K562 (cell line): ENCODE data around the gene BZW1. TPM values are rescaled to one million over a fixed set of nuclear protein-coding genes. Genes with fewer than 3 reads are reported as not detected.

ENCODE experiments used
- TRIM24 ChIP-seq, 2 experiments: fragments of 450-650 bp; IDR thresholded peaks; 2 replicates each; pipeline ENCODE4 v1.6.1; 2016
- ZNF165 ChIP-seq: fragments of 250-450 bp; sonication (Bioruptor Pico); IDR thresholded peaks from 2 replicates; pipeline ENCODE4 v1.4.0; 2020; ENCODE audit warnings: borderline replicate concordance
- ZNF311 ChIP-seq: fragments of 250-450 bp; sonication (Bioruptor Pico); IDR thresholded peaks from 2 replicates; pipeline ENCODE4 v1.4.0; 2020; ENCODE audit warnings: mild to moderate bottlenecking, moderate library complexity
- polyA plus RNA-seq, 8 experiments: library from polyadenylated mRNA; depleted of rRNA in 4 of 8; stranded (reverse) in 5 of 8; unstranded in 3 of 8; fragments of >200 nt; fragmentation: Nextera tagmentation in 2 of 8; fragmentation: Illumina TruSeq in 1 of 8; extraction: Ambion mirVana in 2 of 8; extraction: Trizol in 1 of 8; gene quantifications; 2 replicates each; pipeline versions ENCODE4 v1.2.1 to v1.2.3, GENCODE V29; 2011 to 2014; ENCODE audit warnings: inconsistent platforms in 1 of 8, missing spikeins in 1 of 8
- total RNA-seq, 7 experiments: library from RNA; depleted of rRNA in 6 of 7; stranded (reverse); fragments of >200 nt in 6 of 7; fragmentation: Illumina TruSeq in 2 of 7; extraction: Trizol in 2 of 7; gene quantifications; 2 replicates each; pipeline versions ENCODE4 v1.2.1 to v1.2.3, GENCODE V29; 2011 to 2021; ENCODE audit warnings: low replicate concordance in 1 of 7
- TF ChIP-seq, protein P1 (sequence below), 2 experiments: fragments of 450-650 bp in 1 of 2; sonication (generic) in 1 of 2; formaldehyde crosslinking in 1 of 2; IDR thresholded peaks in 1 of 2; conservative IDR thresholded peaks in 1 of 2; 2 replicates each; pipeline versions ENCODE4 v1.6.1 to v1.8.1; 2016 to 2023; ENCODE audit warnings: mild to moderate bottlenecking in 2 of 2, moderate library complexity in 2 of 2, inconsistent platforms in 1 of 2, missing genetic modification reagents in 1 of 2
- TF ChIP-seq, protein P2 (sequence below): fragments of 450-650 bp; IDR thresholded peaks from 2 replicates; pipeline ENCODE4 v1.6.1; 2014; ENCODE audit warnings: low read depth, mild to moderate bottlenecking, moderate library complexity, borderline replicate concordance
- TF ChIP-seq, protein P3 (sequence below): IDR thresholded peaks from 2 replicates; pipeline ENCODE4 v1.6.1; 2011; ENCODE audit warnings: borderline replicate concordance, low read depth, mild to moderate bottlenecking, moderate library complexity, low read length; ENCODE audit not compliant: insufficient read depth, poor library complexity, severe bottlenecking
- TF ChIP-seq, protein P4 (sequence below): fragments of 200-800 bp; sonication (Bioruptor generic); IDR thresholded peaks from 2 replicates; pipeline ENCODE4 v1.6.1; 2017; ENCODE audit warnings: missing genetic modification characterization, missing compliant biosample characterization

Gene BZW1
- total and polyA plus RNA-seq, 9 of the 15 experiments (the other 6 are each of a cell fraction or from before 2014, with no cell fraction given): 110 to 244 (median 198) TPM

DNA sequence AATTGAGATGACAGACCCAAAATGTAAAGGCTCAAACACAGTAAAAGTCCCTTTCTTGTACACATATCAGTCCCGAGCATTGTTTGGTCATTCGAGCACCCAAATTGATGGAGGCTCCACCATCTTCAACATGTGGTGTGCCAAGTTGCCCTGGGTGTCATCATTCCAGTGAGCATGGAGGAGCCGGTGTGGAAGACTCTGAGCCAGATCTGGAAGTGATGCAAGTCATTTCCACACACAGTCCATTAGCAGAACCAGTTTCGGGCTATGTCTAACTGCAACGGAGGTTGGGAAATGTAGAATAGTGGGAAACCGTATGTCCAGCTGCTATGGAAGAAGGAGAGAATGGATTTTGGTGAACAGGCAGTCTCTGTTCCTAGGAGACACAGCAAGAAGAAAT is 40.9 kb upstream of the BZW1 start (continued):
- TF ChIP-seq, protein P1, sequence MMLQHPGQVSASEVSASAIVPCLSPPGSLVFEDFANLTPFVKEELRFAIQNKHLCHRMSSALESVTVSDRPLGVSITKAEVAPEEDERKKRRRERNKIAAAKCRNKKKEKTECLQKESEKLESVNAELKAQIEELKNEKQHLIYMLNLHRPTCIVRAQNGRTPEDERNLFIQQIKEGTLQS (IDR thresholded peaks at IDR 0.05): peak; percentile 52; the same call in 1 of the 2 replicates
- TF ChIP-seq, protein P1 (CRISPR knock-in tag; conservative IDR thresholded peaks at IDR 0.05): no peak
- TF ChIP-seq, protein P2, sequence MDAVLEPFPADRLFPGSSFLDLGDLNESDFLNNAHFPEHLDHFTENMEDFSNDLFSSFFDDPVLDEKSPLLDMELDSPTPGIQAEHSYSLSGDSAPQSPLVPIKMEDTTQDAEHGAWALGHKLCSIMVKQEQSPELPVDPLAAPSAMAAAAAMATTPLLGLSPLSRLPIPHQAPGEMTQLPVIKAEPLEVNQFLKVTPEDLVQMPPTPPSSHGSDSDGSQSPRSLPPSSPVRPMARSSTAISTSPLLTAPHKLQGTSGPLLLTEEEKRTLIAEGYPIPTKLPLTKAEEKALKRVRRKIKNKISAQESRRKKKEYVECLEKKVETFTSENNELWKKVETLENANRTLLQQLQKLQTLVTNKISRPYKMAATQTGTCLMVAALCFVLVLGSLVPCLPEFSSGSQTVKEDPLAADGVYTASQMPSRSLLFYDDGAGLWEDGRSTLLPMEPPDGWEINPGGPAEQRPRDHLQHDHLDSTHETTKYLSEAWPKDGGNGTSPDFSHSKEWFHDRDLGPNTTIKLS: no peak
- TF ChIP-seq, protein P3, sequence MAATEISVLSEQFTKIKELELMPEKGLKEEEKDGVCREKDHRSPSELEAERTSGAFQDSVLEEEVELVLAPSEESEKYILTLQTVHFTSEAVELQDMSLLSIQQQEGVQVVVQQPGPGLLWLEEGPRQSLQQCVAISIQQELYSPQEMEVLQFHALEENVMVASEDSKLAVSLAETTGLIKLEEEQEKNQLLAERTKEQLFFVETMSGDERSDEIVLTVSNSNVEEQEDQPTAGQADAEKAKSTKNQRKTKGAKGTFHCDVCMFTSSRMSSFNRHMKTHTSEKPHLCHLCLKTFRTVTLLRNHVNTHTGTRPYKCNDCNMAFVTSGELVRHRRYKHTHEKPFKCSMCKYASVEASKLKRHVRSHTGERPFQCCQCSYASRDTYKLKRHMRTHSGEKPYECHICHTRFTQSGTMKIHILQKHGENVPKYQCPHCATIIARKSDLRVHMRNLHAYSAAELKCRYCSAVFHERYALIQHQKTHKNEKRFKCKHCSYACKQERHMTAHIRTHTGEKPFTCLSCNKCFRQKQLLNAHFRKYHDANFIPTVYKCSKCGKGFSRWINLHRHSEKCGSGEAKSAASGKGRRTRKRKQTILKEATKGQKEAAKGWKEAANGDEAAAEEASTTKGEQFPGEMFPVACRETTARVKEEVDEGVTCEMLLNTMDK: no peak
- TF ChIP-seq, protein P4, sequence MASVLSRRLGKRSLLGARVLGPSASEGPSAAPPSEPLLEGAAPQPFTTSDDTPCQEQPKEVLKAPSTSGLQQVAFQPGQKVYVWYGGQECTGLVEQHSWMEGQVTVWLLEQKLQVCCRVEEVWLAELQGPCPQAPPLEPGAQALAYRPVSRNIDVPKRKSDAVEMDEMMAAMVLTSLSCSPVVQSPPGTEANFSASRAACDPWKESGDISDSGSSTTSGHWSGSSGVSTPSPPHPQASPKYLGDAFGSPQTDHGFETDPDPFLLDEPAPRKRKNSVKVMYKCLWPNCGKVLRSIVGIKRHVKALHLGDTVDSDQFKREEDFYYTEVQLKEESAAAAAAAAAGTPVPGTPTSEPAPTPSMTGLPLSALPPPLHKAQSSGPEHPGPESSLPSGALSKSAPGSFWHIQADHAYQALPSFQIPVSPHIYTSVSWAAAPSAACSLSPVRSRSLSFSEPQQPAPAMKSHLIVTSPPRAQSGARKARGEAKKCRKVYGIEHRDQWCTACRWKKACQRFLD (CRISPR knock-in tag): no peak
- no peak for TF ChIP-seq ZNF311
- no peak for TF ChIP-seq ZNF165 (CRISPR knock-in tag)
- peak; percentile 8 to 25; a peak in 1 of 4 replicates for TF ChIP-seq TRIM24 (IDR thresholded peaks at IDR 0.05)
